H1 (cell line): ENCODE measurements around the gene MORC1. TPM values are rescaled to one million over a fixed set of nuclear protein-coding genes. Genes with fewer than 3 reads are reported as not detected.

Experiments
- CTCF ChIA-PET: fragments of 300-600 bp; sonication (Branson Sonifier 250); formaldehyde crosslinking; loops from one replicate; lab custom pipeline; 2021; ENCODE audit not compliant: partially characterized antibody; lab: Charles Lee
- POLR2A ChIA-PET: fragments of 300-600 bp; sonication (Branson Sonifier 250); formaldehyde crosslinking; loops from one replicate; lab custom pipeline; 2021; ENCODE audit warnings: inconsistent platforms; ENCODE audit not compliant: partially characterized antibody; lab: Charles Lee
- DNase-seq, 2 experiments: peaks; one replicate each; pipeline versions ENCODE4 v3.0.0 to v3.0.0-alpha.2; 2010 to 2022; ENCODE audit warnings: low spot score in 2 of 2, low read depth in 1 of 2, mixed read lengths in 1 of 2
- FAIRE-seq: peaks from 2 replicates; lab custom pipeline; 2011; peaks lifted over from hg19 to GRCh38; lab: Jason Lieb, UNC
- H2AFZ ChIP-seq: 2 replicates; pipeline ENCODE4 v1.8.1; 2012; ENCODE audit warnings: low read length, inconsistent platforms
- H2AK5ac ChIP-seq: 2 replicates; pipeline ENCODE4 v1.6.1; 2013; ENCODE audit warnings: low read depth, low read length
- H2BK120ac ChIP-seq: replicated peaks from 2 replicates; pipeline ENCODE3; 2013; ENCODE audit warnings: low read depth, low read length, inconsistent platforms
- H2BK12ac ChIP-seq: 2 replicates; pipeline ENCODE4 v1.6.1; 2013; ENCODE audit warnings: low read depth, low read length
- H2BK15ac ChIP-seq: 2 replicates; pipeline ENCODE4 v1.6.1; 2013; ENCODE audit warnings: low read length
- H2BK20ac ChIP-seq: 2 replicates; pipeline ENCODE4 v1.6.1; 2013; ENCODE audit warnings: low read length
- H2BK5ac ChIP-seq: 2 replicates; pipeline ENCODE4 v1.6.1; 2013; ENCODE audit warnings: low read depth, low read length
- H3K14ac ChIP-seq: 2 replicates; pipeline ENCODE4 v1.6.1; 2013; ENCODE audit warnings: inconsistent platforms; ENCODE audit not compliant: insufficient read length
- H3K18ac ChIP-seq: 2 replicates; pipeline ENCODE4 v1.6.1; 2013; ENCODE audit warnings: low read length; ENCODE audit errors: extremely low read depth
- H3K23ac ChIP-seq: 2 replicates; pipeline ENCODE4 v1.6.1; 2013; ENCODE audit warnings: inconsistent platforms; ENCODE audit not compliant: insufficient read length
- H3K23me2 ChIP-seq: 2 replicates; pipeline ENCODE4 v1.6.1; 2013; ENCODE audit warnings: low read depth, low read length
- H3K27ac ChIP-seq: 2 replicates; pipeline ENCODE4 v1.6.1; 2011; ENCODE audit warnings: low read depth, low read length, inconsistent platforms
- H3K27me3 ChIP-seq, 4 experiments: replicated peaks in 1 of 4; 1 replicate in 1 of 4; 2 replicates in 3 of 4; pipeline versions ENCODE4 v1.6.1 to v1.8.1; 2011 to 2013; ENCODE audit warnings: low read length in 3 of 4, mild to moderate bottlenecking in 3 of 4, inconsistent platforms in 2 of 4, mixed read lengths in 2 of 4, moderate library complexity in 1 of 4; ENCODE audit not compliant: control insufficient read depth in 3 of 4, insufficient read depth in 3 of 4; ENCODE audit errors: extremely low read depth in 1 of 4
- H3K36me3 ChIP-seq, 4 experiments: 2 replicates each; pipeline versions ENCODE4 v1.6.1 to v1.8.1; 2011 to 2013; ENCODE audit warnings: mild to moderate bottlenecking in 4 of 4, low read length in 3 of 4, moderate library complexity in 2 of 4, control low read depth in 1 of 4, inconsistent platforms in 1 of 4; ENCODE audit not compliant: insufficient read depth in 4 of 4, control insufficient read depth in 2 of 4
- H3K4ac ChIP-seq: replicated peaks from 2 replicates; pipeline ENCODE3; 2013; ENCODE audit warnings: low read length, low read depth, mixed read lengths, inconsistent platforms; ENCODE audit not compliant: insufficient read length
- H3K4me1 ChIP-seq, 4 experiments: replicated peaks in 1 of 4; 1 replicate in 1 of 4; 2 replicates in 3 of 4; pipeline versions ENCODE4 v1.6.1 to v1.8.1; 2011 to 2013; ENCODE audit warnings: low read length in 3 of 4, inconsistent platforms in 2 of 4, mixed read lengths in 1 of 4; ENCODE audit not compliant: insufficient read depth in 4 of 4, control insufficient read depth in 3 of 4
- H3K4me2 ChIP-seq, 2 experiments: 2 replicates each; pipeline versions ENCODE4 v1.6.1 to v1.8.1; 2011 to 2013; ENCODE audit warnings: low read depth in 2 of 2, low read length in 2 of 2, control low read depth in 1 of 2, inconsistent platforms in 1 of 2, mild to moderate bottlenecking in 1 of 2; ENCODE audit not compliant: insufficient read depth in 1 of 2
- H3K4me3 ChIP-seq, 4 experiments: fragments of 200-600, 300-600 bp in 1 of 4; sonication (generic), shearing (Covaris generic), sonication (Bioruptor Twin) in 1 of 4; 2 replicates each; pipeline versions ENCODE4 v1.5.1 to v1.8.1; 2011 to 2016; ENCODE audit warnings: low read length in 4 of 4, low read depth in 3 of 4, control low read depth in 2 of 4, inconsistent platforms in 2 of 4, mild to moderate bottlenecking in 2 of 4, mixed read lengths in 1 of 4, moderate library complexity in 1 of 4; ENCODE audit not compliant: insufficient read depth in 2 of 4; ENCODE audit errors: extremely low read depth in 1 of 4
- H3K56ac ChIP-seq: replicated peaks from 2 replicates; pipeline ENCODE3; 2013; ENCODE audit warnings: low read depth, mild to moderate bottlenecking, mixed read lengths, low read length, inconsistent platforms; ENCODE audit not compliant: insufficient read length
- H3K79me1 ChIP-seq: 2 replicates; pipeline ENCODE4 v1.6.1; 2013; ENCODE audit warnings: low read depth, low read length, control low read depth
- H3K79me2 ChIP-seq, 2 experiments: 2 replicates each; pipeline versions ENCODE4 v1.6.1 to v1.8.1; 2012 to 2013; ENCODE audit warnings: low read length in 2 of 2, mild to moderate bottlenecking in 2 of 2, inconsistent platforms in 1 of 2; ENCODE audit not compliant: insufficient read depth in 2 of 2, control insufficient read depth in 1 of 2
- H3K9ac ChIP-seq, 4 experiments: replicated peaks in 1 of 4; 1 replicate in 1 of 4; 2 replicates in 3 of 4; pipeline versions ENCODE4 v1.6.1 to v1.8.1; 2011 to 2013; ENCODE audit warnings: low read depth in 3 of 4, low read length in 3 of 4, control low read depth in 2 of 4, mild to moderate bottlenecking in 2 of 4, moderate library complexity in 2 of 4, inconsistent platforms in 1 of 4; ENCODE audit errors: extremely low read depth in 1 of 4
- H3K9me3 ChIP-seq, 2 experiments: 2 replicates each; pipeline versions ENCODE4 v1.6.1 to v1.8.1; 2012 to 2013; ENCODE audit warnings: mild to moderate bottlenecking in 2 of 2, moderate library complexity in 2 of 2, control low read depth in 1 of 2, inconsistent platforms in 1 of 2, low read depth in 1 of 2, low read length in 1 of 2, mixed read lengths in 1 of 2; ENCODE audit not compliant: insufficient read depth in 2 of 2
- H4K20me1 ChIP-seq, 2 experiments: replicated peaks in 1 of 2; 2 replicates each; pipeline versions ENCODE3 to v1.8.1; 2011 to 2013; ENCODE audit warnings: inconsistent platforms in 2 of 2, low read length in 2 of 2, mild to moderate bottlenecking in 1 of 2; ENCODE audit not compliant: insufficient read depth in 2 of 2, control insufficient read depth in 1 of 2
- H4K5ac ChIP-seq: 2 replicates; pipeline ENCODE4 v1.6.1; 2013; ENCODE audit warnings: low read length, low read depth, mixed read lengths, inconsistent platforms; ENCODE audit not compliant: insufficient read length
- H4K8ac ChIP-seq: 2 replicates; pipeline ENCODE4 v1.8.0; 2013; ENCODE audit warnings: mild to moderate bottlenecking, moderate library complexity, low read length, inconsistent platforms; ENCODE audit not compliant: insufficient read depth; ENCODE audit errors: extremely low read depth
- H4K91ac ChIP-seq: replicated peaks from 2 replicates; pipeline ENCODE3; 2013; ENCODE audit warnings: low read length, mixed read lengths, inconsistent platforms; ENCODE audit not compliant: insufficient read length
- CREB1 ChIP-seq: IDR thresholded peaks from 2 replicates; pipeline ENCODE4 v1.6.1; 2012; ENCODE audit warnings: inconsistent platforms
- WGBS, 2 experiments: shearing (Covaris generic) in 1 of 2; methylation state at CpG; one replicate each; pipeline versions ENCODE4 v1.1.6 to v1.1.7; 2013 to 2015; ENCODE audit warnings: low lambda C conversion rate in 2 of 2, mixed read lengths in 2 of 2, inconsistent platforms in 1 of 2, low coverage in 1 of 2, missing lambda C conversion rate in 1 of 2; ENCODE audit not compliant: insufficient replicate concordance in 2 of 2, insufficient coverage in 1 of 2, insufficient read length in 1 of 2; ENCODE audit errors: extremely low coverage in 1 of 2, missing lambda C conversion rate in 1 of 2; 5-methylcytosine and 5-hydroxymethylcytosine counted together
- polyA plus RNA-seq, 7 experiments: library from polyadenylated mRNA; depleted of rRNA in 3 of 7; stranded (reverse) in 5 of 7; unstranded in 2 of 7; fragments of >200 nt in 5 of 7; fragments of 200-250 nt in 2 of 7; gene quantifications; 1 replicate in 5 of 7; 2 replicates in 1 of 7; 4 replicates in 1 of 7; pipeline versions ENCODE4 v1.2.1 to v1.2.3, GENCODE V29; 2011 to 2013; ENCODE audit warnings: missing spikeins in 2 of 7, mixed read lengths in 2 of 7
- total RNA-seq: library from RNA; stranded (reverse); fragmentation: NEBNext Ultra II Directional; extraction: Animal tissue kit (Norgen Biotek cat#: 25700); gene quantifications from 2 replicates; pipeline ENCODE4 v1.2.1, GENCODE V29; 2021

The MORC1 gene
- total and polyA plus RNA-seq, 2 of the 8 experiments (the other 6 are each of a cell fraction or from before 2014, with no cell fraction given) = not detected

- Histone ChIP-seq H3K27ac (no peak overlapping the region), H3K4me3 (no peak overlapping the region), H3K4ac (no peak overlapping the region), H4K91ac (no peak overlapping the region), H3K9me3 (no peaks in the 10 kb centered on the region), H2BK15ac (no peak overlapping the region), H3K27me3 (no peaks in the 10 kb centered on the region), H3K56ac (no peak overlapping the region), H2AK5ac (no peak overlapping the region), H3K23me2 (no peaks in the 10 kb centered on the region), H3K18ac (no peak overlapping the region), H2BK20ac (no peak overlapping the region), H4K20me1 (no peaks in the 10 kb centered on the region), H3K79me2 (no peaks in the 10 kb centered on the region), H3K36me3 (no peaks in the 10 kb centered on the region), H2AFZ (no peak overlapping the region), H2BK5ac (no peak overlapping the region), H3K23ac (no peak overlapping the region), H3K4me2 (no peak overlapping the region), H3K4me1 (no peaks in the 10 kb centered on the region), H3K9ac (no peak overlapping the region), H3K14ac (no peak overlapping the region), H2BK120ac (no peak overlapping the region), H2BK12ac (no peak overlapping the region), H3K79me1 (no peaks in the 10 kb centered on the region), H4K5ac (no peak overlapping the region), H4K8ac (no peak overlapping the region)
- FAIRE-seq = no peak
- ChIA-PET CTCF (interaction anchor here (0.6 to 2.5 kb wide), 4 partner anchors 17 to 1100 kb away, joined by 3 to 7 read pairs (median 4); no protein-coding TSS in a partner anchor), POLR2A (no interaction called here)
- 76% methylated on average over 2 of the region's 2 CpGs; no CpG with 5 or more reads in 1 of the 2 experiments for WGBS, 2 experiments
- no peak for DNase-seq
- TF ChIP-seq CREB1 = no peak
These were observed 2.5 kb downstream of the MORC1 start for GRCh38 chr3:109115451-109115850.
